GM12873 (cell line): ENCODE data around the gene TAS2R46.
"Not testable (repeated sequence)": the region's sequence is repeated elsewhere in the genome, so short reads cannot be mapped to it uniquely, and the experiment has no call there.

Source experiments
- TF ChIP-seq, protein P1 (sequence below): IDR thresholded peaks from 2 replicates; pipeline ENCODE4 v1.5.1; 2012; ENCODE audit warnings: low read depth, mild to moderate bottlenecking, moderate library complexity, low read length, control low read depth; ENCODE audit not compliant: insufficient read depth; ENCODE audit errors: missing control alignments

The TAS2R46 gene, protein sequence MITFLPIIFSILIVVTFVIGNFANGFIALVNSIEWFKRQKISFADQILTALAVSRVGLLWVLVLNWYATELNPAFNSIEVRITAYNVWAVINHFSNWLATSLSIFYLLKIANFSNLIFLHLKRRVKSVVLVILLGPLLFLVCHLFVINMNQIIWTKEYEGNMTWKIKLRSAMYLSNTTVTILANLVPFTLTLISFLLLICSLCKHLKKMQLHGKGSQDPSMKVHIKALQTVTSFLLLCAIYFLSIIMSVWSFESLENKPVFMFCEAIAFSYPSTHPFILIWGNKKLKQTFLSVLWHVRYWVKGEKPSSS

GRCh38 chr12:11062194-11062593, at the start of gene TAS2R46:
Gene TAS2R46 (minus strand): TSS chr12:11062294. CDS start chr12:11062294, 0 bp downstream.
- TF ChIP-seq, protein P1, sequence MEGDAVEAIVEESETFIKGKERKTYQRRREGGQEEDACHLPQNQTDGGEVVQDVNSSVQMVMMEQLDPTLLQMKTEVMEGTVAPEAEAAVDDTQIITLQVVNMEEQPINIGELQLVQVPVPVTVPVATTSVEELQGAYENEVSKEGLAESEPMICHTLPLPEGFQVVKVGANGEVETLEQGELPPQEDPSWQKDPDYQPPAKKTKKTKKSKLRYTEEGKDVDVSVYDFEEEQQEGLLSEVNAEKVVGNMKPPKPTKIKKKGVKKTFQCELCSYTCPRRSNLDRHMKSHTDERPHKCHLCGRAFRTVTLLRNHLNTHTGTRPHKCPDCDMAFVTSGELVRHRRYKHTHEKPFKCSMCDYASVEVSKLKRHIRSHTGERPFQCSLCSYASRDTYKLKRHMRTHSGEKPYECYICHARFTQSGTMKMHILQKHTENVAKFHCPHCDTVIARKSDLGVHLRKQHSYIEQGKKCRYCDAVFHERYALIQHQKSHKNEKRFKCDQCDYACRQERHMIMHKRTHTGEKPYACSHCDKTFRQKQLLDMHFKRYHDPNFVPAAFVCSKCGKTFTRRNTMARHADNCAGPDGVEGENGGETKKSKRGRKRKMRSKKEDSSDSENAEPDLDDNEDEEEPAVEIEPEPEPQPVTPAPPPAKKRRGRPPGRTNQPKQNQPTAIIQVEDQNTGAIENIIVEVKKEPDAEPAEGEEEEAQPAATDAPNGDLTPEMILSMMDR: not testable (repeated sequence)

DNA sequence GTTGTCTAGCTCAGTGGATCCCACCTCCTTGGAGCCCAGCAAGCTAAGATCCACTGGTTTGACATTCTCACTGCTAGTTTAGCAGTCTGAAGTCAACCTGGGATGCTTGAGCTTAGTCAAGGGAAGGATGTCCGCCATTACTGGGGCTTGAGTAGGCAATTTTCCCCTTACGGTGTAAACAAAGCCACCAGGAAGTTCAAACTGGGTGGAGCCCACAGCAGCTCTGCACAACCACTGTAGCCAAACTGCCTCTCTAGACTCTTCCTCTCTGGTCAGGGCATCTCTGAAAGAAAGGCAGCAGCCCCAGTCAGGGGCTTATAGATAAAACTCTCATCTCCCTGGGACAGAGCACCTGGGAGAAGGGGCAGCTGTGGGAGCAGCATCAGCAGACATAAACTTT, 46.8 kb upstream of the TAS2R46 start:
- TF ChIP-seq, protein P1: no peak

DNA sequence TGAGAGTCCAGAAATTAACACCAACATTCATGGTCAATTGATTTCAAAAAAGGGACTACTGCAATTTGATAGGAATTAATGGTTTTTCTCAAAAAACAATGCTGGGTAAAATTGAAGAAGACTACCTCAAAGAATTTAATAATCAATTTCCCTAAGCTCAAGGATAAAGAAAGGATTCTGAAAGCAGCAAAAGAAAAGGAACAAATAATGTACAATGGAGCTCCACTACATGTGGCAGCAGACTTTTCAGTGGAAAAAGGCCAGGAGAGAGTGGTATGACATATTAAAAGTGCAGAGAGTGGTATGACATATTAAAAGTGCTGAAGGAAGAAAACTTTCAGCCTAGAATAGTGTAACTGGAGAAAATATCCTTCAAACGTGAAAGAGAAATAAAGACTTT, 45.6 kb upstream of the TAS2R46 start:
- TF ChIP-seq, protein P1: no peak

DNA sequence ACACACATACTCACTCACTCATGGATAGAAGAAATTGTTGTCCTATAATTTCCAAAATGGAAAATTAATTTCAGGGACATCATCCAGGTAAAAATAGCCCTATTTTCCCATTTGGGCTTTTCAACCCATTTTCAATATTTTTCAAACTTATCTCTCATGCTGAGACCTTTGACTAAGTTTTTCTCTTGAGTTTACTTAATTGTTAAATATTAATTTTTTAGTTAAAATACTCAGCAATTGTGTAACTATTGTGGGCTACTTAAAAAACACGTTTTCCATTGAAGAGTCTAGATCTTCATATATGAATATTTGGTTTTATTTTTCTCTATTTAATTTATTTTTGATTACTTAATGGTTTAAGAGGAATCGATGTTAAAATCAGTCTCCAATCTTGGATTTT, 44.2 kb upstream of the TAS2R46 start:
- TF ChIP-seq, protein P1: no peak

DNA sequence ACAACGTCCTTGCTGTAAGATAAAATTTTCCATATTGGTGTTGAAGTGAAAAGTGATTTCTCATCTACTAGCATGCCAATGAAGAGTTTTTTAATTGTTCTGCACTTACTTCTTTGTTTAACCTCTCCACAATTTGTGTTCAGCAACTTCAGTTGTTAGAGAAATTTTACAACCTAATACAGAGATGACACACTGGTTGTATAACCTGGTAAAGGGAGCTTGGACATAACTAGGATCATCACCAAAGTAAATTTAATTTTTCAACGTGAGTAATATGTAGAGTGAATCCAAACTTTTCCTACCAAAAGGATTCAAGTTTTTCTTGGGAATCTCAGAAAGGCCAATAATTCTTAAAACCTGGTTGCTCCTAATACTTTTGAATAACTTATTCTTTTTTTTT, 43.5 kb upstream of the TAS2R46 start:
- TF ChIP-seq, protein P1: no peak

- TF ChIP-seq, protein P1: no peak
Observed at GRCh38 chr12:11092128-11092527, 30.0 kb upstream of the TAS2R46 start, which contains the start of gene TAS2R43. Gene TAS2R43 (minus strand): TSS chr12:11092313. CDS start chr12:11092229, 84 bp downstream.

DNA sequence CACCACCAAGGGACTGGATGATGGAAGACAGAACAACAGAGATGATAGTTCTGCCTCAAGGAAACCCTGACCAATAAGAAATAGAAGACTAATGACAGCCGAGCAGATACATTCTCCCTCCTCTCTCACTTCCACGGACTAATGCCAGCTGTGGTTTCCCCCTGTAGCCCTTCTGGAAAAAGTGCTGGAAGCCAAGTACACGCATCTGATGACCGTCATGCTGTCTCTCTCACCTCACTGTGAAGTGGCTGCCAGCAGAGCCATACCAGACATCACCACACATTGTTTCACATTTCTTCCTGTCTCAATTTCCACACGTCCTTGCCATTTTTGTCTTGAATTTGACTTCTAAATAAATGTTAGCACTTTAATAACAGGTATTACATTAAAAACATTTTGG, 27.2 kb upstream of the TAS2R46 start:
- TF ChIP-seq, protein P1: no peak
